ELR (cell line): ENCODE measurements around the gene KDM4C.
A peak's percentile ranks its signal among the peaks of the same experiment; 100 is the strongest.
"Not testable (repeated sequence)": the region's sequence is repeated elsewhere in the genome, so short reads cannot be mapped to it uniquely, and the experiment has no call there.

Source experiments
- DNase-seq: peaks from one replicate; pipeline ENCODE4 v3.0.0-alpha.2; 2015; ENCODE audit warnings: low read depth

The KDM4C gene

GRCh38 chr9:6975198-6975597, 217.4 kb downstream of the KDM4C start:
- no peak for DNase-seq

- no peak for DNase-seq
These were observed 220.0 kb downstream of the KDM4C start for GRCh38 chr9:6977761-6978160.

DNA sequence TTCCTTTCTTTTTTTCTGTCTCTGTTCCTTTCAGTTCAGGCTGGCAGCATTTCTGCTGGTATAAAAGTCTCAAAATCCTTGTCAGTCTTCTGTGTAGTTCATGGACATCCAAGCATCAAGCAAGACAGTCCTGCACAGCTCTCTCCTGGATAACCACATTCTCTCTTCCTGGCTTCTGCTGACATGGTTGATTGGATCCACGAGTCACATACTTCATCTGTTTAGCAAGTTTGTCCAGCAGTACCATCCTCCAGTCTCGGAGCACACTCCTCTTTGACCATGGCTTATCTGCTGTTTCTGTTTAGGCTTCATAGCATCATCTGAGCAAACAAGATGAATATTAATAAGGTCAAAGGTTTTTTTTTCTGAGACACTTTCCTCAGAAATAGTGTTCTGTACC, 220.8 kb downstream of the KDM4C start:
- DNase-seq, result no peak

- DNase-seq, result no peak
These were observed 227.3 kb downstream of the KDM4C start for GRCh38 chr9:6984941-6985578.

GRCh38 chr9:6986141-6986815, 228.5 kb downstream of the KDM4C start:
- DNase-seq, result no peak

GRCh38 chr9:6987381-6987780, 229.6 kb downstream of the KDM4C start:
- DNase-seq, result no peak

DNA sequence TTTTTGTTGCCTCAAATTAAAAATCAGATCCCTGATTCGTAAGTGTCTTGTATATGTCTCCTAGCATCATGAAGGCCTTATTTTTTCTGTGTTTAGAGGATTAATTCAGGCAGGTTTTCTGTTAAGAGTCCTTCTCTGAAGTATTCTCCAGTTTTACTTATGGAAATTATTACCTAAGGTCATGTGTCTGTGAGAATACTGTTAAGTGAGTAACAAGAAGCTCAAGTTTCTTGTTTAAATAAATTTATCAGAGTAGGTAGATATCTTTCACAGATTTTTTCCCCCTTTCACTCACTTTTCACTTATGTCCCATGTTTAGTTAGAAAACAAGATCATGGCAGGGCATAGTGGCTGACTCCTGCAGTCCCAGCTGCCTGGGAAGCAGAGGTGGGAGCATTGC, 233.6 kb downstream of the KDM4C start:
- no peak for DNase-seq

- peak; percentile 33 for DNase-seq
These were observed 238.5 kb downstream of the KDM4C start for GRCh38 chr9:6996061-6996854.

DNA sequence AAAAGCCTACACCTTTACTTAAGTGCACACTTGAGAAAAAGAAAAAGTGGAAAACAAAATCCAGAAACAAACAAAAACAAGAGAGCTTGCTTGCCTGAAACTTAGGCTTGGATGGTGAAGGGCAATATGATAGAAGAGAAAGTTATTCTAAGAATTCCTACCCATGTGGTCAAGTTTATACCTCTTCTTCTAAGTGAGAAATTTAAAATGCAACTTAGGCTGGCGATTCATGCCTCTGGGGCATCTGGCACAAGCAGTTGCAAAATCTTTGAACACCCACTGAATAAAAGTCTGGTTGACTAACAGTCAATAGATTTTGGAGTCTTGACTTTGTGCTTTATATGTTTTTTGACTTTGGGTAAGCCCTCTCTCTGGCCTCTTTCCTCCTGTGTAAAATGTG, 239.6 kb downstream of the KDM4C start:
- no peak for DNase-seq

DNA sequence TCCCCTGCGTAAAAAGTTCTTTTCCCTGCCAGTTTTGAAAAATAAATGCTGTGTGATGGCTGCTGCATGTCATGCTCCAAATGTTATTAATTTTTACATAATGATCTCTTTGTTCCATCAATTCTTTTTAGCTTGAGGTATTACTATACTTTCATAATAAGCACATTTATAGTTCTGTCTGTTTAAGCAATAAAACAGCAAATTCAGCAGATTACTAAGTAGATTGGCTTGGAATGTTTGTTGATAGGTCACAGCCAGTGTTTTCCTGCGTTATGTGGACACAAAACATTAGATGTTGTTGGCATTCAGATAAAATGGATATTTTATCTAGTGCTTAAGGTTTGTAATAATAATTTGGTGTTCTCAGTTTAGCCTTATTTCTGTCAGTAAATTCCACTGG, 242.0 kb downstream of the KDM4C start:
- DNase-seq, result no peak

DNA sequence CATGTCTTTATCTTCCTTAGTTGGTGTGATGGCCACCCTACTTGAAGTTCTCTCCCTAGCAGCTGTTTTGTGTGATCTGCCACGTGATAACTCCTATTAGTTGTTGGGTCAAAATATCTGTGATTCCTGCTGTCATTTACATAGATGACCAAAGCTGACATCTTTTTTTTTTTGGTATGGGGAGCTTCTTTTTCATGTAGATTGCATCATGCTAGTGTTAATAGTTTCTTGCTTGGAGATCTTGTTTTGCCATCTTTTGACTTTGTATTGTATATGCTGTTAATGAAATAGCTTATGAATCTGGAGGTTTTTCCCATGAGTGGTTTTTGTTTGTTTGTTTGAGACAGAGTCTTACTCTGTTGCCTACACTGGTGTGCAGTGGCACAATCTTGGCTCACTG, 243.8 kb downstream of the KDM4C start:
- no peak for DNase-seq

GRCh38 chr9:7003861-7004260, 246.1 kb downstream of the KDM4C start:
- no peak for DNase-seq

DNA sequence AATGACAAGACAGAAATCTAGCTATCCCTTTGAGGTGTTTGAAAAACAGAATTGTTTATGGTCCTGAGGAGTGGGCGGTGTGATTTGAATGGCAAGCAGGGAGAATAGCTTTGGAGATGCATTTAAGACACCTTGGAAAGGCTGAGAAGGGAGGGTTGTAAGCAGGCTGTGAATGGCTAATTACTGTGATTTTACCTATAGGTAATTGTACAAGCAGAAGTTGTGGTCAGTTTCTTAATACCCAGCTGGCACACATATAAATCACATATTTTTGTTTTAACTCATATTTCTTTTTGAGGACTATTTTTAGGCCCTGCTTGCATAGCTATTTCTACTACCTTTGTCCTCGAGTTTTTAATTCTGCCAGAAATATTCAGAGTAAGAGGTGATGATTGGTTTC, 248.6 kb downstream of the KDM4C start:
- DNase-seq, result no peak

DNA sequence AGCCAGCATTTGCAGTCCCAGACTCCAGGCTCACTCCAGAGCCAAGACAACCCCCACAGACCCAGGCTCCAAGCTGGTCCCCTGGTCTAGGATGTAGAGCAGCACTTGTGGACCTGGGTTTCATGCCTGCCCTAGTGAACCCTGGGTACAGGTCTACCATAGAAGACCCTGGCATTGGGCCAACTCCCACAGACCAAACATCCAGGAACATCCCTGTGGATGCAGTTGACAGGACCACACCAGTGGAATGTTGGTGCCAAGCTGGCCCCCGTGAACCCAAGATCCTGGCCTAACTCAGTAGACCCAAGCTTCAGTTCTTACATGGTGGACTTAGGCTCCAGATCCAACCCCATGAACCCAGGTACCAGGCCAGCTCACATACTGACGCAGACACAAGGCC, 250.6 kb downstream of the KDM4C start:
- DNase-seq, result no peak

GRCh38 chr9:7009065-7009464, 251.3 kb downstream of the KDM4C start:
- DNase-seq, result no peak

DNA sequence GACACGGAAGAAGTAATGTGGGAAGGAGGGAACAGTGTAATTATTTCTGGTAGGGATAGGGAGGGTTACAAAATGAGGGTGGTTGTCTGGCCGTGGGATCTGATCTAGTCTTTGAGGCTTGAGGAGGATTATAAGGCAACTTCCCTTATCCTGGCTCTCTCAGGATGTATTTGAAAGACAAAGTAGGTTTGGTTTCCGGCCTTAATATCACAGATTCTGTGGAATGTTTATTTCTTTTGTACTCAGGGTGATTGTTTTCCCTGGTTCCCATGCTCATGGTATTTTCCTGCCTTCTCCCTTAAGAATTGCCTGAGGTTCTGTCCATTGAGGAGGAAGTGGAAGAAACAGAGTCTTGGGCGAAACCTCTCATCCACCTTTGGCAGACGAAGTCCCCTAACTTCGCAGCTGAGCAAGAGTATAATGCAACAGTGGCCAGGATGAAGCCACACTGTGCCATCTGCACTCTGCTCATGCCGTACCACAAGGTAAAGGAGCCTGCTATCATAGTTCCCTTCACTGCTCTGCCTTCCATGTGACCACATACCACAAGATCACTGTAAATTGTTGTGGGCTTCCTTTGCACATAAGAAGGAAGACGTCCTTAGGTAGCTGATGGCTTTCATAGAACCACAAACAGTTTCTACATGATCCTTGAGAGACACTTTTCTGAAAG, 253.8 kb downstream of the KDM4C start:
- no peak for DNase-seq

DNA sequence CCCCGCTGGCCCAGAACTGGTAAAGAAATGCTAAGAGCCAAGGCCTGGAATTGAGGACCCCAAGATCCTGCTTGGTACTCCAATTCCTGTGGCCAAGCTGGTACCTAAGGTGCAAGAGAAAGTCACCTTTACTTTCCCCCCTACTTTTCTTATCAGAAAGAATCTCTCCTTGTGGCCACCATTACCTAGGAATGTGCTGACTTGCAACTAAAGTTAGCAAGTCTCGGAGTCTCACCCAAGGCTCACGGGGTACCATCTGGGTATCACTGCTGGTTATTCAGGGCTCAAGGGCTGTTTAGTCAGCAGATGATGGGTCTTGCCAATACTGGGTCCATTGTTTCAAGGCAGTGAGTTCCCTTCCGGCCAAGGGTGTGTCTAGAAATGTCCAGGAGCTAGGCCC, 270.2 kb downstream of the KDM4C start:
- no peak for DNase-seq

DNA sequence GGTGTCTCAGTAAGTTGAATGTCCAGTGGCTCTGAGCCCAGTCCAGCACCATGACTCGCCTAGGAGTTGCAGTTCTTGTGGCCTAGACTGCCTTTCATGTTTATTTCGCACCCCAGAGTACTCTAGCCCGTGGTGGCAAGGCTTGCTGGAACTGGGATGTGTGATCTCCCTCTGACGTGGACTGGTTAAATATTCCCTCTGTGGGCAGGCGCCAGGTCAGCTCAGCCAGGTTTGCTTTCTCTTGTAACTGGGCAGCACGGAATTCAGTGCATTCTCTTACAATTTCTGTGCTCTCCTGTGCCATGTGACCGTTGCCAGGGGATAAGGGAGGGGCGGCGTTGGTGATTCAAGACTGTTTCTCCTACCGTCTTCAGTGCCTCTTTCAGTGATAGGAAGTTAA, 270.8 kb downstream of the KDM4C start:
- no peak for DNase-seq

GRCh38 chr9:7030943-7031342, 273.2 kb downstream of the KDM4C start:
- DNase-seq, result not testable (repeated sequence)

DNA sequence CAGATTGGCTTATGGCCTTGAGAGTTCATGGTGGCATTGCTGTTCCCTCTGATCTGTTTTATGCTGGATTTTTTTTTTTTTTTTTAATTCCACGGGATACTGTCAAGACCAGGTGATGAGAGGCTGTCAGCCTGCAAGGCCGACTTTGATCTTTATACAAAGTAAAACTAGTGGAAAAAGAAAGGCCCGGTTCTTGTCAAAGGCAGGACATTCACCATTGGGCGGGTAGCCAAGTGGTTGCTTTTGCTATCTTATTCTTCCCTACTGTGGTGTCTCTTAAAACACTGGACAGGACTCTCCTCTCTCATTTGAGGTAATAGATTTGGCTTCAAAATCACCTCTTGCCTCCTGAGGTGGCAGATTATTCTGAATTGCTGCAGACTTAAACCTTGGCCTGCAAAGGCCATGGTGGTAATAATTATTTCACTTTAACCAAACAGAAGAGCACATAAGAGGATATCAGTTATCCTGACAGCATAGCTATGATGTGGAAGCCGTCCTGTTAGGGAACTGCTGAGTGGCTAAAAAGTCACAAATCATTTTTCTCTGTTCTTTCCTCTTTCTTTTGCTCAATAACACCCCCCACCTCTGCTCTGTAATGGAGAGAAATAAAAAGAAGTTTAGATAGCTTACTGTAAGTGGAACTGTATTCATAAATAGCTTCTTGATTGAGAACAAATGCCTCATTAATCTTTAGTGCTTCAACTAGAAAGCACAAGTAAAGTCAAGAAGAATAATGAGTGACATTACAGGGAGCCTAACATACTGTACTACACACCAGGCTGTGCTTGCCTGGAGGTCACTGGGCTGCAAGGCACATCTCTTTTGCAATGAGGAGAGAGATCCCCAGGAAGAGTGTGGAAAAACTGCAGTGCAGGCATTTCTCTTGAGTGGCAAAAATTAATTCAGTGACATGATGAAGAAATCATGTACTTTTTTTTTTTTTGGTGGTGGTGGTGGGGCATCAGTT, 275.6 kb downstream of the KDM4C start:
- no peak for DNase-seq

GRCh38 chr9:7037176-7037575, 279.4 kb downstream of the KDM4C start:
- no peak for DNase-seq

DNA sequence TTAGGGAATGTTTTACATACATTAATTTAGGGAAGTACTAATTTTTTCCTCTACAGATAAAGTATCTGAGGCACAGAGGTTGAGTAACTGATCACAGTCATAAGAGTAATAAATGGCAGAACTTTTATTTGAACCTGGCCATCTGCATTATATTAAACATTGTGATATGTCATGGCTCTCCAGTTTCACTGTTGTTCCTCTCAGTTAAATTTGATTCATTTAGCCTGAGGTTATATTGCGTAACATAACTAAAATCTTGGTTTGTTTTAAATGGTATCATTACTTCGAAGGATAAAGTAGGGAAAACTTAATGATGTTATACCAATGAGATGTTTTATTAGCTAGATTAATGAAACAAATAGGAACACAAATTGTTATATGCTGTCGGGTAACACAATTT, 284.4 kb downstream of the KDM4C start:
- peak; percentile 34 for DNase-seq
